ENCODE data around the gene DNAAF8.

DNAAF8 gene

GRCh38 chr16:4785758-4786433 lies 51.6 kb downstream of the DNAAF8 start:
- no peak for DNase-seq

DNA sequence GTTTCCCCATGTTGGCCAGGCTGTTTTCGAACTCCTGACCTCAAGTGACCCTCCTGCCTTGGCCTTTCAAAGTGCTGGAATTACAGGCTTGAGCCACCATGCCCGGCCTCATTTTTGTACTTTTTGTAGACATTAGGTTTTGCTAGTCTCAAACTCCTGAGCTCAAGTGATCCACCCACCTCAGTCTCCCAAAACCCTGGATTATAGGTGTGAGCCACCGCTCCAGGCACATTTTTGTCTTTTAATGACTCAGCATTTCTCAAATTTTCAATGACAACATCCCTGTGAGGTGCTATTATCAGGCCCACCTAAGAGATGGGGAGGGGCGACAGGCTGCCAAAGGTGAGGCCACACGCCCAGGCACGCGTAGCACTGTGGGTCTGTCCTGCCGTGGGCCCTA lies 52.7 kb downstream of the DNAAF8 start:
- no peak for DNase-seq

GRCh38 chr16:4787627-4788482 lies 53.5 kb downstream of the DNAAF8 start, which contains the start of gene SEPTIN12:
SEPTIN12 (minus strand) TSS chr16:4788345; CDS start chr16:4787645, 700 bp downstream.
- DNase-seq = no peak

DNA sequence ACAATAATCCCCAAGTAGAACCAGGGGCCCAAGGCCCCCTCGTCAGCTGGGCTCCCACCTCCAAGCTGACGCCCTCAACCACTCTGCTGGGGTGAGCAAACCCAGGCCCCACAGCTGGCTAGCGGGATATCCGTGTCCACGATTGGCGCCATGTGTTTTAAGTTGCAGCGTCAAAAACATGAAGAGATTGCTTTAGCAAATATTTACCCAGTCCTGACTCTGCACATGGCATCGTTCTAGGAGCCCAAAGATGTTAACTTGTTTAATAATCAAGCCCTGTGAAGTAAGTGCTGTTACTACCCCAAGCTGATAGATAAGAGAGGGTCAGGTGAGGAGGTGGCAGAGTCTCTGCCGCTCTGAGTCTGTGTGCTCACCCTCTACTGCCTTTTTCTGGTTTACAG lies 54.2 kb downstream of the DNAAF8 start:
- DNase-seq = no peak

DNA sequence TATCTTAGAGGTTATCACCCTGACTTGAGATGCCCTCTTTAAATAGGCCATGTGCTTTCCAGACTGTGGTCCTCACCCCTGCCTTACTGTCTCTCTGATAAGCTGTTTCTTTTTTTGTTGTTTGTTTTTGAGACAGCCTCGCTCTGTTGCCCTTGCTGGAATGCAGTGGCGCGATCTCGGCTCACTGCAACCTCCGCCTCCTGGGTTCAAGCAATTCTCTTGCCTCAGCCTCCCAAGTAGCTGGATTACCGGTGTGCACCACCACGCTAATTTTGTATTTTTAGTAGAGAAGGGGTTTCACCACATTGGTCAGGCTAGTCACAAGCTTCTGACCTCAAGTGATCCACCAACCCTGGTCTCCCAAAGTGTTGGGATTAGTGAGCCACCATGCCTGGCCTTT lies 54.6 kb downstream of the DNAAF8 start:
- no peak for DNase-seq

- no peak for DNase-seq
These were observed 55.9 kb downstream of the DNAAF8 start for GRCh38 chr16:4790261-4790660.

DNA sequence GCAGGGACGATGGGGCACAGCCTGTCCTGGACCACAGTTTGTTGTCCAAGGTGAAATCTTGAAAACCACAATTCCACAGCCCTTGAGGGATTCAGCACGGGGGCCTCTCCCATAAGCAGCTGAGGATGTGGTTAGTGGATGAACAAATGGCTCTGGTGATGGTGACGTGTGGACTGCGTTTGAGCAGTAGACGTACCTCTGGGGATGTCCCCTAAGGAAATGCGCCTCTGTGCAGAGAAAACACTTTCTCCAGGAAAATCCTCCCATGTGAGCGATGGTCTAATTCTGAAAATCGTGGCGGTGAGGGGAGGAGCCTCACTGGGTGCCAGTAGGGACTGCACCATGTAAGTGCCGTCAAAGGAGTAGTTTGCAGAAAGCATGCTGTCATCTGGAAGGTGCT lies 56.5 kb downstream of the DNAAF8 start:
- no peak for DNase-seq

DNA sequence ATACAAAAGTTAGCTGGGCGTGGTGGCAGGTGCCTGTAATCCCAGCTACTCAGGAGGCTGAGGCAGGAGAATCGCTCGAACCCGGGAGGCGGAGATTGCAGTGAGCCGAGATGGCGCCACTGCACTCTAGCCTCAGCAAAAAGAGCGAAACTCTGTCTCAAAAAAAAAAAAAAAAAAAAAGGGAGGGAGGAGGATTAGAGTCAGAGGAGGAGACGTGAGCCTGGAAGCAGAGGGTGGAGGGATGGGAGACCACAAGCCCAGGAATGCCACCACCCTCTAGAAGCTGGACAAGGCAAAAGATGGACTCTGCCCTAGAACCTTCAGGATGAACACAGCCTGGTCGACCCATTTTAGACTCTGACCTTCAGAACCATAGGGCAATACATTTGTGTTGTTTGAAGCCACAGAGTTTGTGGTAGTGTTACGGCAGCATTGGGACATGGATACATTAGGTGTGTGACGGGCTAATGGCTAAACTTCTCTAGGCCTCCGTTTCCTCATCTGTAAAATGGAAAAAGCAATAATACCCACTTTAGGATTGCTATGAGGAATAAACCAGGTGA lies 58.7 kb downstream of the DNAAF8 start:
- no peak for DNase-seq

GRCh38 chr16:4795181-4795827 lies 61.0 kb downstream of the DNAAF8 start, which contains the start of gene SMIM22:
SMIM22 (plus strand) TSS chr16:4795369; CDS start chr16:4795735, 366 bp downstream.
- DNase-seq = no peak

GRCh38 chr16:4795828-4796572 lies 61.7 kb downstream of the DNAAF8 start:
- DNase-seq = no peak

GRCh38 chr16:4796982-4797804 lies 62.9 kb downstream of the DNAAF8 start:
- DNase-seq = no peak

DNA sequence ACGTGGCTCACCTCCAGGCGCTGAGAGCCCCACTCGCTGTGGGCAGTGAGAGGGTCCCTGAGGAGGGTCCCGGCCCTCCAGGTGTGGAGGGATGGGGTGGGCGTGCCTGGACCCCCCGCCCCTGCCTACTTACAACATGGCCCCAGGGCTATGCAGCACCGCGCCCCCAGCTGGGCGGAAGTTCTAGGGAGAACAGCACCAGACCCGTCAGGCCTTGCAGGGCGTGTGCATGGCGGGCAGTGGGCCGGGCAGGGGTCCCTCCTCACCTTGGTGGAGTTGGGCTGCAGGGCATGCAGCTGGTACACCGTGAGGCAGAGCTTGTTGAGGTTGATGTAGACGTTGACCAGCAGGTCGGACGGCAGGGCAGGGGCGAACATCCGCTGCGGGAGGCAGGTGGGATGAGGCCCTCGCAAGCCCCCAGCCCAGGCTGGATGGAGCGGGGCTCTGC lies 63.5 kb downstream of the DNAAF8 start:
- DNase-seq = no peak

- no peak for DNase-seq
These were observed 64.1 kb downstream of the DNAAF8 start for GRCh38 chr16:4798456-4798855.

Data from CD4-positive, alpha-beta T cell treated with Interleukin-15 for 1 hour (primary cell).